AG09319 (cell line): Measurements from ENCODE around the gene RGS17.

Source experiments
- DNase-seq: peaks from one replicate; pipeline ENCODE4 v3.0.0-alpha.2; 2010; ENCODE audit warnings: low read depth; ENCODE audit errors: extremely low read depth
- TF ChIP-seq, protein P1 (sequence below): IDR thresholded peaks from 2 replicates; pipeline ENCODE4 v1.5.1; 2011; ENCODE audit warnings: low read depth, mild to moderate bottlenecking, inconsistent platforms, low read length, moderate library complexity

Gene RGS17

DNA sequence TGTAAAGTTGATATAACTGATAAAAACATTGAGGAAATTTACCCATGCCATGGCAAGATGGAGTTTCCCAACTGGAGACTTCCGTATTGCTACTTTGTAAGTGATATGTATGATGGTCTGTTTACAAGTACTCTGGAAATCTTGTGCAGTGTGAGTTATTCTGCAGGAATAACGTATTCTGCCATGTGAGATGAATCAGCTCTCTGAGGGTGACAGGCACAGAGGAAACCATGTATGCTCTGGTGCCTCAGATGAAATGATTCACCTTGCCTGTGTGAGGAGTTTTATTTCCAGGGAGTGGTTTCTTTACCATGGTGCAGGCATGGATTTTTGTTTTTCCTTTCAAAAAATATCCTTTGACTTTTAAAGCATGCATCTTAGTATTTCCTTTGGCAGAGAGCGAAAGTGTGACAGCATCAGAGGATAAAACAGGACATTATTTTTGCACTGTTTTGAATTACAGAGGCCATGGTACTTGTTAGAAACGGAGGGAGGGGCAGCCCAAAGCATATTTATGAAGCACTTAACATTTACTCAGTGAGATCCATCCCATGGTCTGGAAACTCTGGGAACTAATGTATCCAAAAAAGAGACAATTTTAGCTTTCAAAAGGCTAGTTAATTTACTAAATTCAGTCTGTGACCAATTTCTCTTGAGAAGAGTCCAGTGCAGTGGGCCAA is 92.6 kb downstream of the RGS17 start:
- DNase-seq: no peak
- TF ChIP-seq, protein P1, sequence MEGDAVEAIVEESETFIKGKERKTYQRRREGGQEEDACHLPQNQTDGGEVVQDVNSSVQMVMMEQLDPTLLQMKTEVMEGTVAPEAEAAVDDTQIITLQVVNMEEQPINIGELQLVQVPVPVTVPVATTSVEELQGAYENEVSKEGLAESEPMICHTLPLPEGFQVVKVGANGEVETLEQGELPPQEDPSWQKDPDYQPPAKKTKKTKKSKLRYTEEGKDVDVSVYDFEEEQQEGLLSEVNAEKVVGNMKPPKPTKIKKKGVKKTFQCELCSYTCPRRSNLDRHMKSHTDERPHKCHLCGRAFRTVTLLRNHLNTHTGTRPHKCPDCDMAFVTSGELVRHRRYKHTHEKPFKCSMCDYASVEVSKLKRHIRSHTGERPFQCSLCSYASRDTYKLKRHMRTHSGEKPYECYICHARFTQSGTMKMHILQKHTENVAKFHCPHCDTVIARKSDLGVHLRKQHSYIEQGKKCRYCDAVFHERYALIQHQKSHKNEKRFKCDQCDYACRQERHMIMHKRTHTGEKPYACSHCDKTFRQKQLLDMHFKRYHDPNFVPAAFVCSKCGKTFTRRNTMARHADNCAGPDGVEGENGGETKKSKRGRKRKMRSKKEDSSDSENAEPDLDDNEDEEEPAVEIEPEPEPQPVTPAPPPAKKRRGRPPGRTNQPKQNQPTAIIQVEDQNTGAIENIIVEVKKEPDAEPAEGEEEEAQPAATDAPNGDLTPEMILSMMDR: no peak

DNA sequence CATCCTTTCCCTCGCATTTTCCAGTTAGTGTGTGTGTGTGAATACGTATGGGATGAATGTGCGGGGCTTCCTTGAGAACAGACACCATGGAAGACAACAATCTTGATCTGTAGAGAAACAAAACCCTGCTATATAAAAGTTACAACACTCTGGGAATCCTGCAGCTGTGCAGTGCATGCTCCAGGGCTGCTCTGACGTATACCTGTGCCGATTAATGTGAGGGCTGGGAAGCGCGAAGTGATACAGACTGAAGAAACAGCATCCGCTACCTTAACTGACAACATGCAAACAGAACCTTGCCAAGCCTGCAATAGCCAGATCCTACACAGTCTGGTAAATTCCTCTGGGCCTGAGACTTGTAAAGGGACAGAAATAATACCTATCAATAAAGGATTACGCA is 96.9 kb downstream of the RGS17 start:
- no peak for DNase-seq
- TF ChIP-seq, protein P1: no peak

DNA sequence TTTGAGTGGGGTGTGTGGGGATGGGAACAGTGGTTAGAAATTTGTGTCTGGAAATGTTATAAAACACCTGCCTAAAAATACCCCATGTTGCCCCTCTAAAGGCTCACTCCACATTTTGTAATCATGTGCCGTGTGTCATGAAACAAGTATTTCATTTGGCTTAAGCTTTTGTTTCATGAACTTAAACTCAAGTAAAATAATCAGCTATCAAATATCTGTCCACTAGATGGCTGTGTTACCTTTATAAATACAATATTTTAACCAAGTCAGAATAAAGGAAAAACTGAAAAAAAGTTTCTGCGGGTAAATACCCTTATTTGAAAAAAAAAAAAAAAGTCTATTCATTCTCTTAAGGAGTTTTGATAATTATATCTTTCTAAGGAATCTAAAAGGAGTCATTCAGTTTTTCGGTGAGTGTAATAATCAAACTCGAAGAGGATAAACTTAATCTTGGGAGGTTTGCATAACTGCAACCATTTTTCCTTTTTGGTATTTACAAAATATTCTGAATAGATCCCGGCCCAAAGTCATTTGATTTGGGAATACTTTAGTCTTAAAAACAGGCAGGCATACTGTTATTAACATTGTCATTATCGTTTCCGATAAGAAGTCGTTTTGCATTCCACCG is 98.7 kb downstream of the RGS17 start:
- peak; percentile 38 for DNase-seq
- TF ChIP-seq, protein P1: peak; percentile 36

DNA sequence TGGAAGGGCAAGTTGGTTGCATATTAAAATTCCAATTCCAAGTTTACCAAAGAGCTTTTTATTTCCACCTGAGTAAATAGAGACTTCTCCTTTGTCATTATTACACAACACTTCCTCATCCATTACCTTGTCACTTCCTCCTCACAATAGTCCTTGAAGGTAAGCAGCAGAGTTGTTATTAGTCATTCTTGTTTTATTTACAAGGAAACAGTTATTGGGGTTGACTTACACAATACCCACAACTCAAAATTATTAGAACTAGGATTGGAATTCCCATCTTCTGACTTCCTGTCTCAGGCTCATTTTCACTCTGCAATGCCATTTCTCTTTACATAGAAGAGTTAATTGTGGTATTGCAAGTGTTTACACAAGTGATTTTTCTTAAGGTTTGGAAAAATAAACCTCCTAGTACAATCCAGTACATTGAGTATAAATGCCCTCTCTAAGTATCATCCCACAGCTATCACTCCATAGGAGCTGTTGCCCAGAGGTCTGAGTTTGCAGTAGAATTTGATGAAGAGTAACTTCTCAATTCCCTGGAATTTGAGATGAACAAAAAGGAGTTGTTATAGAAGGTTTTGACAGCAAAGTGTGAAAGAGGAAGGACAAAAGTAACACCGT is 99.6 kb downstream of the RGS17 start:
- DNase-seq: no peak
- TF ChIP-seq, protein P1: no peak

DNA sequence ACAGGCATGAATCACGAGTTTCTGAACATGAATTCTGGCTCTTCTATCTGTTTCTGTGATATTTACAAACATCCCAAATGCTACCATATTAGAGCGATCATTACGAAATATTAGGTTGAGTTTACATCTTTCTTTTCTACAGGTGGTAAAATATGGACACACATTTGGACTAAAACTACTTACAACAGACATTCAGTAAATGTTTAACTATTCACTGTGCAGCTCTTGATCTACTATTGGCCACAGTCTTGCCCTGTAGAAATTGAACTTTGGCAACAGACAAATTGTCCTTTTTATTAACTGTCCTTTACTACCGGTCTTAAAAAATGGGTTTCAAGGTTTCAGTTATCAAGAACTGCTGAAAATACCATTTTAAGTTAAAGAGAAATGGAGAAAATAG is 102.1 kb downstream of the RGS17 start:
- DNase-seq: no peak
- TF ChIP-seq, protein P1: no peak

DNA sequence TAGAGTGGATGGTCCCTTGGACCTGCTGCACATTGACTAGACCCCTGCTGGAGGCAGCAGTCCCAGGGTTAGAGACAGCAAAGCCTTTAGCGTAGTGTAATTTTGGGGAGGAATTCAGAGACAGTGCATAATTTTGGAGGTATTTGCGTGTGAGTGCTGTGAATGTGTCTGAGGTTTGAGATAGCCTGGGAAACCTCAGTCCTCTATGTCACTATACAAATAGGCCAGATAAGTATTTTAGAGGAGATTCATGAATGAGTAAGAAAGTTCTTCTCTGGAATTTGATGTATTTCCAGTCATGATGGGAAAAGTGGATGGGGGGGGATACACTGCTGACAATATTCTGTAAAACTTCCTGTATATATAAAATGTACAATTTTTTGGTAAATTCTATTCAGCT is 102.8 kb downstream of the RGS17 start:
- no peak for DNase-seq
- TF ChIP-seq, protein P1: no peak

DNA sequence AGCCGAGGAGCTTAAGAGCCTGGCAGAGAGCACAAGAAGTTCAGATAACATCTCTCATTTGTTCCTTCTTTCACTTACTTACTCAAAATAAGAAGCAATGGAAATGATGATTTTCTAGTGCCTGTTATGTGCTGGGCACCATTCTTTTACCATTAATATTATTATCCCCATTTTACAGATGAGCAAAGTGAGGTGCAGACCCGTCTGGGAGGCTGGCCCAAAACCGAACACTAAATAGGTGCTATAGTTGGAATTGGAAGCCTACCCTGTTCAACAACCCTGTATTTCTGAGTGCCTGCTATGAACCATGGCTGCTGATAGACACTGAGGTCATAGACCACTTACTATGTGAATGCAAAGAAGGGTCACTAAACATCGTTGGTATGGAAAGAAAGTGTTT is 103.6 kb downstream of the RGS17 start:
- TF ChIP-seq, protein P1: no peak
- no peak for DNase-seq
